NCI-H748 (cell line): Measurements from ENCODE around the gene LSP1.

Experiments used
- DNase-seq: peaks from one replicate; lab custom pipeline; 2025; ENCODE audit not compliant: unreplicated experiment; lab: John Stamatoyannopoulos, UW

Gene LSP1

GRCh38 chr11:1913271-1914060, 60.6 kb downstream of the LSP1 start:
- no peak for DNase-seq

GRCh38 chr11:1915795-1916131, 62.9 kb downstream of the LSP1 start:
- DNase-seq, result no peak

GRCh38 chr11:1916132-1916985, 63.5 kb downstream of the LSP1 start:
- DNase-seq, result no peak

- DNase-seq, result no peak
Measured at GRCh38 chr11:1916986-1917522, 64.2 kb downstream of the LSP1 start.

- no peak for DNase-seq
Measured at GRCh38 chr11:1917523-1918435, 64.9 kb downstream of the LSP1 start.

GRCh38 chr11:1918436-1919315, 65.8 kb downstream of the LSP1 start:
- DNase-seq, result no peak

GRCh38 chr11:1919391-1920127, 66.7 kb downstream of the LSP1 start, which contains the start of gene TNNT3:
TNNT3 (plus strand) TSS chr11:1919703; CDS start chr11:1922875, 3,172 bp downstream.
- DNase-seq, result no peak

- DNase-seq, result no peak
Measured at GRCh38 chr11:1920128-1920908, 67.4 kb downstream of the LSP1 start.

GRCh38 chr11:1920909-1921573, 68.2 kb downstream of the LSP1 start:
- DNase-seq, result no peak

GRCh38 chr11:1921574-1922141, 68.8 kb downstream of the LSP1 start:
- DNase-seq, result no peak

- DNase-seq, result no peak
Measured at GRCh38 chr11:1922481-1923081, 69.7 kb downstream of the LSP1 start.

GRCh38 chr11:1923201-1923956, 70.5 kb downstream of the LSP1 start:
- no peak for DNase-seq

- no peak for DNase-seq
Measured at GRCh38 chr11:1924181-1924580, 71.3 kb downstream of the LSP1 start.

GRCh38 chr11:1924646-1925372, 71.9 kb downstream of the LSP1 start:
- no peak for DNase-seq

- DNase-seq, result no peak
Measured at GRCh38 chr11:1925373-1926155, 72.7 kb downstream of the LSP1 start.
